ENCODE measurements around the gene SPATS2L.

Gene SPATS2L

GRCh38 chr2:200423541-200423940, 117.0 kb downstream of the SPATS2L start:
- CTCF ChIA-PET, result interaction anchor here (1.1 to 1.6 kb wide), 3 partner anchors 19 to 443 kb away, joined by 3 to 5 read pairs (median 4); no protein-coding TSS in a partner anchor
- no peak for TF ChIP-seq CTCF (IDR thresholded peaks at IDR 0.05; ENCODE audit: insufficient read depth, low read length, missing control alignments)

GRCh38 chr2:200425026-200425821, 118.7 kb downstream of the SPATS2L start:
- no peak for TF ChIP-seq CTCF (IDR thresholded peaks at IDR 0.05; ENCODE audit: insufficient read depth, low read length, missing control alignments)
- POLR2A ChIA-PET, result no interaction called here
- CTCF ChIA-PET, result interaction anchor here (1.6 kb wide), 1 partner anchor 445 kb away, joined by 4 read pairs; no protein-coding TSS in a partner anchor
- H3K4me3 ChIP-seq (ENCODE audit: low read depth, low read length), result no peak overlapping the region
- DNase-seq (ENCODE audit: low read depth, low spot score), result no peak

More at GRCh38 chr2:200423541-200423940, 117.0 kb downstream of the SPATS2L start:
- POLR2A ChIA-PET, result no interaction called here
- DNase-seq (ENCODE audit: low read depth, low spot score), result no peak
- no peak overlapping the region for H3K4me3 ChIP-seq (ENCODE audit: low read depth, low read length)

- CTCF ChIA-PET, result interaction anchor here (1.4 kb wide), 1 partner anchor 441 kb away, joined by 3 read pairs; no protein-coding TSS in a partner anchor
- no peak for DNase-seq (ENCODE audit: low read depth, low spot score)
- no peak for TF ChIP-seq CTCF (IDR thresholded peaks at IDR 0.05; ENCODE audit: insufficient read depth, low read length, missing control alignments)
- POLR2A ChIA-PET, result no interaction called here
- H3K4me3 ChIP-seq (ENCODE audit: low read depth, low read length), result no peak overlapping the region
Observed at GRCh38 chr2:200426754-200427153, 120.3 kb downstream of the SPATS2L start.

- CTCF ChIA-PET, result interaction anchor here (0.9 kb wide), 2 partner anchors 450 to 456 kb away, joined by 3 to 4 read pairs; no protein-coding TSS in a partner anchor
- POLR2A ChIA-PET, result no interaction called here
- H3K4me3 ChIP-seq (ENCODE audit: low read depth, low read length), result no peak overlapping the region
- DNase-seq (ENCODE audit: low read depth, low spot score), result no peak
- no peak for TF ChIP-seq CTCF (IDR thresholded peaks at IDR 0.05; ENCODE audit: insufficient read depth, low read length, missing control alignments)
Observed at GRCh38 chr2:200428961-200429665, 122.6 kb downstream of the SPATS2L start.

- CTCF ChIA-PET, result interaction anchor here (0.9 kb wide), 1 partner anchor 457 kb away, joined by 4 read pairs; no protein-coding TSS in a partner anchor
- POLR2A ChIA-PET, result no interaction called here
- no peak for DNase-seq (ENCODE audit: low read depth, low spot score)
- no peak overlapping the region for H3K4me3 ChIP-seq (ENCODE audit: low read depth, low read length)
- no peak for TF ChIP-seq CTCF (IDR thresholded peaks at IDR 0.05; ENCODE audit: insufficient read depth, low read length, missing control alignments)
Observed at GRCh38 chr2:200430017-200430416, 123.5 kb downstream of the SPATS2L start.
